Sigmoid colon (tissue), 7 donors: Measurements from ENCODE around the gene RASGRP2. TPM values are rescaled to one million over a fixed set of nuclear protein-coding genes. Genes with fewer than 3 reads are reported as not detected.

Experiments used
- DNase-seq: peaks from one replicate; pipeline ENCODE4 v3.0.0-alpha.2; 2019
- H3K27ac ChIP-seq, 4 donors: fragments of 200-600 bp; sonication (generic); one replicate each; pipeline ENCODE4 v1.5.1; 2016 to 2019; ENCODE audit warnings: mild to moderate bottlenecking in 1 of 4
- H3K27me3 ChIP-seq, 3 donors: fragments of 200-600 bp; sonication (generic); one replicate each; pipeline ENCODE4 v1.5.1; 2019; ENCODE audit warnings: mild to moderate bottlenecking in 1 of 3
- H3K36me3 ChIP-seq, 4 donors: fragments of 200-600 bp; sonication (generic); one replicate each; pipeline ENCODE4 v1.5.1; 2016 to 2019
- H3K4me1 ChIP-seq, 4 donors: fragments of 200-600 bp; sonication (generic); one replicate each; pipeline ENCODE4 v1.5.1; 2017 to 2019
- H3K4me3 ChIP-seq, 4 donors: fragments of 200-600 bp; sonication (generic); one replicate each; pipeline ENCODE4 v1.5.1; 2017 to 2019; ENCODE audit warnings: mild to moderate bottlenecking in 2 of 4, moderate library complexity in 1 of 4
- H3K9me3 ChIP-seq, 4 donors: fragments of 200-600 bp in 3 of 4; sonication (generic) in 3 of 4; one replicate each; pipeline versions ENCODE4 v1.5.1 to v1.6.1; 2013 to 2019
- EP300 ChIP-seq, 4 donors: sonication (generic); formaldehyde crosslinking; IDR thresholded peaks; one replicate each; pipeline ENCODE4 v1.6.1; 2017; ENCODE audit warnings: antibody characterized with exemption in 4 of 4
- POLR2A ChIP-seq, 2 donors: fragments of 450-650 bp; IDR thresholded peaks; one replicate each; pipeline ENCODE4 v1.6.1; 2016; ENCODE audit warnings: antibody characterized with exemption in 2 of 2, mild to moderate bottlenecking in 2 of 2, moderate library complexity in 2 of 2
- POLR2AphosphoS5 ChIP-seq, 4 donors: sonication (generic); formaldehyde crosslinking; IDR thresholded peaks; one replicate each; pipeline ENCODE4 v1.6.1; 2017; ENCODE audit warnings: antibody characterized with exemption in 4 of 4
- WGBS, 2 donors: extraction: QIAGEN DNeasy Blood & Tissue Kit; methylation state at CpG; one replicate each; pipeline ENCODE4 v1.1.7; 2013; 5-methylcytosine and 5-hydroxymethylcytosine counted together
- intact Hi-C: fragments of 100-400 bp; cut with DNase I; formaldehyde crosslinking; loops from one replicate; pipeline ENCODE4 v1.15.1; 2023
- polyA plus RNA-seq, 3 donors: library from polyadenylated mRNA; stranded (reverse); fragments of 200-250 nt; gene quantifications; one replicate each; pipeline ENCODE4 v1.2.3, GENCODE V29; 2013
- total RNA-seq, 4 donors: library from RNA; depleted of rRNA; stranded (reverse); fragments of >200 nt; gene quantifications; one replicate each; pipeline ENCODE4 v1.1.0, GENCODE V29; 2016
- TF ChIP-seq, protein P1 (sequence below), 4 experiments: fragments of 450-650 bp in 3 of 4; fragments of 200-600 bp in 1 of 4; IDR thresholded peaks; one replicate each; pipeline ENCODE4 v1.5.1; 2016 to 2019; ENCODE audit warnings: antibody characterized with exemption in 4 of 4, mild to moderate bottlenecking in 3 of 4, moderate library complexity in 2 of 4
- donor health status: healthy with polysubstance abuse.
- donor health status: Bipolar disorder and iron deficiency.
- donor health status: healthy.

The RASGRP2 gene
- total and polyA plus RNA-seq, 7 donors = 2.1 to 101 (median 27.2) TPM

DNA sequence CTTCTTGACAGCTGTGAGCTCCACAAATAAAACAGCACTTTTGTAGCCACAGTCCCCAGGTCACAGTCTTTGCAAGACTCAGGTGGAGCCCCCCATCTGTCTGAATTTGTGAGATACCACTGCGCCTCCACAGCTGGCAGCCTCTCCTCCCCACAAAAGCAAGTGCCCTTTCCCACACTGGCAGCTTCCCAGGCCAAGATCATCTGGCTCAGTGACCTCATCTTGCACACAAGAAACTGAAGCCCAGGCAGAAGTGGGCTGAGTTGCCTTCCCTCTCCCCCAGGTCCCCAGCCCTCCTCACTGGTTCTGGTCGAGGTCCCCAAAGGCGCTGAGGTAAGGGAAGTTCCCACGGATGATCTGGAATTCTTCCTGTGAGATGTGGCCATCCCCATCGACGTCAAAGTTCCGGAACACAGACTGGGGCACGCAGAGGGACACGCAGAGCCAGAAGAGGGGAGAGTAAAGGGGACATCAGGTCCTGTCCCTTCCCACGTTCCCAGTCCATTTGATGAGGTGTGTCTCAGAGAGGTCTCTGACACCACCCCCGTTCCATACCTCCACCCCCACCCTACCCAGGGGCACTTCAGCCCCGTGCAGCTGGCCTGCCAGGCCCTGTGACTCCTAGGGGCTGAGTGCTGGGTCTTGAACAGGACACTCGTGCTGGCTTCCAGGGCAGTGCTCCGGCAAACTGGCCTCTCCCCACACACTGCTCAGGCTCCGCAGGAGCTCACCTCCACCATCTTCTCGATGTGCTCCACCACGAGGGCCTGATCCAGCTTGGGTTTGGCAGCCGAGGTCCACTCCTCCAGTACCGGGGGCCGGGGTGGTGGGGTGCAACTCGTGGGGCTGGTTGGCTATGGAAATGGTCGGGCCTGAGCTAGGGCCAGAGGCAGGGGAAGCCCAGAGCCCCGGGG is 8.9 kb downstream of the RASGRP2 start:
- DNase-seq = no peak
- Histone ChIP-seq H3K27me3 (no peaks in the 10 kb centered on the region), H3K9me3 (no peaks in the 10 kb centered on the region), H3K36me3 (peaks cover 0 to 75% (median 15%) of the 10 kb centered on the region in 4 donors), H3K4me1 (peaks cover 0 to 2% (median under 1%) of the 10 kb centered on the region in 4 donors), H3K27ac (no peak overlapping the region), H3K4me3 (no peak overlapping the region)
- TF ChIP-seq EP300 (IDR thresholded peaks at IDR 0.05) (no peak), POLR2AphosphoS5 (IDR thresholded peaks at IDR 0.05) (no peak), POLR2A (IDR thresholded peaks at IDR 0.05) (no peak)
- TF ChIP-seq, protein P1, sequence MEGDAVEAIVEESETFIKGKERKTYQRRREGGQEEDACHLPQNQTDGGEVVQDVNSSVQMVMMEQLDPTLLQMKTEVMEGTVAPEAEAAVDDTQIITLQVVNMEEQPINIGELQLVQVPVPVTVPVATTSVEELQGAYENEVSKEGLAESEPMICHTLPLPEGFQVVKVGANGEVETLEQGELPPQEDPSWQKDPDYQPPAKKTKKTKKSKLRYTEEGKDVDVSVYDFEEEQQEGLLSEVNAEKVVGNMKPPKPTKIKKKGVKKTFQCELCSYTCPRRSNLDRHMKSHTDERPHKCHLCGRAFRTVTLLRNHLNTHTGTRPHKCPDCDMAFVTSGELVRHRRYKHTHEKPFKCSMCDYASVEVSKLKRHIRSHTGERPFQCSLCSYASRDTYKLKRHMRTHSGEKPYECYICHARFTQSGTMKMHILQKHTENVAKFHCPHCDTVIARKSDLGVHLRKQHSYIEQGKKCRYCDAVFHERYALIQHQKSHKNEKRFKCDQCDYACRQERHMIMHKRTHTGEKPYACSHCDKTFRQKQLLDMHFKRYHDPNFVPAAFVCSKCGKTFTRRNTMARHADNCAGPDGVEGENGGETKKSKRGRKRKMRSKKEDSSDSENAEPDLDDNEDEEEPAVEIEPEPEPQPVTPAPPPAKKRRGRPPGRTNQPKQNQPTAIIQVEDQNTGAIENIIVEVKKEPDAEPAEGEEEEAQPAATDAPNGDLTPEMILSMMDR (IDR thresholded peaks at IDR 0.05) = no peak
- intact Hi-C loops = no loop called here
- WGBS, 2 donors = 74 to 85% methylated on average over 23 of the region's 23 CpGs

DNA sequence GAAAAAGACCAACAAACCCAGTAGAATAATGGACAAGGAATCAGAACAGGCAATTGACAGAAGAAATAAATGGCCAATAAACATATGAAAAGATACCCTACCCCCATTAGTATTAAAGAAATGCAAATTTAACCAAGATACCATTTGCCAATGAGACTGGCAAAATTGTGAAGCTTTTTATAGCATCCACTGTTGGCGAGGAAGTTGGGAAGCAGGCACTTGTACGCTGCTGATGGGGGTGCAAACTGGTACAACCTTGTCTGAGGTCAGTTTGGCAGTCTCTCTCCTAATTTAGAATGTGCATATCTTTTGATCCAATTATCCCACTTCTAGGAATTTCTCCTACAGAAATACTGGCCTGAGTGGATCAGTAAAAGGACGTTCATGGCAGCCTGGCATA is 12.3 kb downstream of the RASGRP2 start:
- Histone ChIP-seq H3K27me3 (no peaks in the 10 kb centered on the region), H3K9me3 (no peaks in the 10 kb centered on the region), H3K27ac (no peak overlapping the region), H3K4me3 (no peak overlapping the region), H3K36me3 (peaks cover 0 to 61% (median 16%) of the 10 kb centered on the region in 4 donors), H3K4me1 (peaks cover 0 to 8% (median 2%) of the 10 kb centered on the region in 4 donors)
- intact Hi-C loops = no loop called here
- DNase-seq = no peak
- TF ChIP-seq, protein P1 (IDR thresholded peaks at IDR 0.05) = no peak
- no peak for TF ChIP-seq EP300 (IDR thresholded peaks at IDR 0.05)
- TF ChIP-seq POLR2AphosphoS5 (IDR thresholded peaks at IDR 0.05) = no peak
- no peak for TF ChIP-seq POLR2A (IDR thresholded peaks at IDR 0.05)
- 88 to 90% methylated on average over 3 of the region's 3 CpGs for WGBS, 2 donors

DNA sequence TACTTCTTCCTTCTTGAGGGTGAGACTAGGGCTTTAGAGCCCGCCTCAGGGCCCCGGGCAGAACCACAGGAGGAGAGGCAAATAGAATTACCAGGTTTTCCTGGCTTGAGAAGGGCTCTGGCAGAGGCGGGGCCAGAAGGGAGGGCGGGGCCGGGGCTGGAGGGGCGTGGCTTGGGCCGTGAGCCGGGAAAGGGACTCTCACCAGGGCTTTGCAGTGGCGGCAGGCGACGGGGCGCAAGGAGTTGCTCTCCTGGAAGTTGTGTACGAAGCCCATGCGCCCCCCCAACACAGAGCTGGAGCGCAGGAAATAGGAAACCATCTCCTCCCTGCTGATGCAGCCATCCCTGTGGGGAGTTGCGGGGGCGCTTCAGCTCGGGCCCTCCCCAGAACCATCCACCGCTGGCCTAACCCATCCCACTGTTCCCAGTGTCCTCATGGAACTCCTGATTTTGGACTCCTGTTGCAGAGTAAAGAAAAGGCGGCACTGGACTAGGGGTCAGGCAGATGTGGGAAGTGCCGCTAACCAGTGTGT is 14.0 kb downstream of the RASGRP2 start:
- Histone ChIP-seq H3K27ac (no peak overlapping the region), H3K36me3 (peaks cover 0 to 45% (median 8%) of the 10 kb centered on the region in 4 donors), H3K9me3 (no peaks in the 10 kb centered on the region), H3K4me3 (no peak overlapping the region), H3K4me1 (peaks cover 0 to 8% (median 2%) of the 10 kb centered on the region in 4 donors), H3K27me3 (no peaks in the 10 kb centered on the region)
- WGBS, 2 donors = 26 to 58% methylated on average over 21 of the region's 21 CpGs
- no peak for TF ChIP-seq POLR2AphosphoS5 (IDR thresholded peaks at IDR 0.05)
- TF ChIP-seq POLR2A (IDR thresholded peaks at IDR 0.05) = no peak
- no peak for TF ChIP-seq EP300 (IDR thresholded peaks at IDR 0.05)
- TF ChIP-seq, protein P1 (IDR thresholded peaks at IDR 0.05) = no peak
- intact Hi-C loops = no loop called here
- DNase-seq = peak; percentile 63

DNA sequence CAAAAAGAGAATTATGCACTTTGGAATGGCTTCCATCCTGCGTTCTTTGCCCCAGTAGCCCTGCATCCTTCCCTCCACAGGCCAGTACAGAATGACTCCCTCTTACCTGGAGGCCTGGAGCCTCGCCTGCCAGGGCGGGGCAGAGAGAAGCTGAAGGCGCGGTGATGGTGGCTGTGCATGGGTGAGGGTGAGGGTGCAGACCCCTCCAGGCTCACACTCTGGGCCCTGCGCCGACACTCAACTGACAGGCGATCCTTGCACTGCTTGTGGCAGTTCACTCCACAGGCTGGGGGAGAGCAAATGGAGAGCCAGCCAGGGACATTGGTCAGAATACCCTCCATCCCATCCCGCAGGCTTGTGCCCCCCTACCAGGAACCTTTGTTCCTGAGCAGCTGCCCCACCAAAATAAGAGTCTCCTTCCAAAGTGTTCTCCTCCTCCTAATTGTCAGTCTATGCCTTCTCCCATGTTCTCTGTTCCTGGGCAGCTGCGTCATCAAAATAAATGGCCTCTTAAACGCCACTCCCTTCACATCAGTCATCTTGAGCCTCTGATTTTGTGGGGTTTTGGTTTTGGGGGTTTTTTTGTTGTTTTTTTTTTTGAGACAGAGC is 15.1 kb downstream of the RASGRP2 start:
- Histone ChIP-seq H3K36me3 (peaks cover 0 to 35% (median 5%) of the 10 kb centered on the region in 4 donors), H3K4me3 (no peak overlapping the region), H3K27me3 (no peaks in the 10 kb centered on the region), H3K4me1 (peaks cover 0 to 8% (median 2%) of the 10 kb centered on the region in 4 donors), H3K27ac (no peak overlapping the region), H3K9me3 (no peaks in the 10 kb centered on the region)
- intact Hi-C loops = no loop called here
- WGBS, 2 donors = 69 to 90% methylated on average over 11 of the region's 11 CpGs
- TF ChIP-seq EP300 (IDR thresholded peaks at IDR 0.05) (no peak), POLR2A (IDR thresholded peaks at IDR 0.05) (no peak), POLR2AphosphoS5 (IDR thresholded peaks at IDR 0.05) (no peak)
- TF ChIP-seq, protein P1 (IDR thresholded peaks at IDR 0.05) = no peak
- DNase-seq = no peak
